ENCODE results near the gene RPF1. TPM values are rescaled to one million over a fixed set of nuclear protein-coding genes. Genes with fewer than 3 reads are reported as not detected.

Gene RPF1
- total RNA-seq, 2 donors from 2014 or later: 31.6 to 34.0 TPM

- Histone ChIP-seq H3K27me3 (ENCODE audit: control insufficient read depth, insufficient read depth, low read length, poor library complexity, severe bottlenecking) (no peaks in the 10 kb centered on the region), H3K9ac (ENCODE audit: extremely low read depth, low read length, poor library complexity, severe bottlenecking) (no peak overlapping the region), H3K9me3 (ENCODE audit: control insufficient read depth, low read length) (no peaks in the 10 kb centered on the region), H3K4me3 (ENCODE audit: low read length) (no peak overlapping the region), H3K36me3 (ENCODE audit: control insufficient read depth, insufficient read depth, low read length) (peaks cover 98% of the 10 kb centered on the region), H3K4me1 (ENCODE audit: control insufficient read depth, insufficient read depth, low read length) (no peaks in the 10 kb centered on the region), H3K27ac (ENCODE audit: low read depth, low read length) (no peak overlapping the region)
- no peak for DNase-seq
- Mint-ChIP-seq H3K27ac (no peak overlapping the region), H3K27me3 (ENCODE audit: insufficient read depth) (no peaks in the 10 kb centered on the region), H3K4me1 (no peaks in the 10 kb centered on the region), H3K9me3 (no peaks in the 10 kb centered on the region), H3K4me3 (no peak overlapping the region), H3K36me3 (ENCODE audit: low read depth) (peaks cover 63% of the 10 kb centered on the region)
- TF ChIP-seq CTCF (conservative IDR thresholded peaks at IDR 0.05): no peak
- 97 to 100% methylated on average over 2 to 3 of the region's 3 CpGs for WGBS, 2 experiments (ENCODE audit: insufficient coverage in 1 of 2, insufficient read length in 1 of 2)
Measured at GRCh38 chr1:84496498-84496897, 17.4 kb downstream of the RPF1 start.

GRCh38 chr1:84497631-84498275 lies 18.7 kb downstream of the RPF1 start:
- H3K4me1 ChIP-seq (ENCODE audit: control insufficient read depth, insufficient read depth, low read length): no peaks in the 10 kb centered on the region
- Mint-ChIP-seq H3K27ac (no peak overlapping the region), H3K4me1 (no peaks in the 10 kb centered on the region), H3K27me3 (ENCODE audit: insufficient read depth) (no peaks in the 10 kb centered on the region), H3K4me3 (no peak overlapping the region), H3K9me3 (no peaks in the 10 kb centered on the region), H3K36me3 (ENCODE audit: low read depth) (peaks cover 59% of the 10 kb centered on the region)
- H3K4me3 ChIP-seq (ENCODE audit: low read length): no peak overlapping the region
- H3K27me3 ChIP-seq (ENCODE audit: control insufficient read depth, insufficient read depth, low read length, poor library complexity, severe bottlenecking): no peaks in the 10 kb centered on the region
- no peak for TF ChIP-seq CTCF (conservative IDR thresholded peaks at IDR 0.05)
- peaks cover 89% of the 10 kb centered on the region for H3K36me3 ChIP-seq (ENCODE audit: control insufficient read depth, insufficient read depth, low read length)
- DNase-seq: no peak
- 97 to 100% methylated on average over 1 to 2 of the region's 2 CpGs for WGBS, 2 experiments (ENCODE audit: insufficient coverage in 1 of 2, insufficient read length in 1 of 2)
- H3K27ac ChIP-seq (ENCODE audit: low read depth, low read length): no peak overlapping the region
- no peak overlapping the region for H3K9ac ChIP-seq (ENCODE audit: extremely low read depth, low read length, poor library complexity, severe bottlenecking)
- no peaks in the 10 kb centered on the region for H3K9me3 ChIP-seq (ENCODE audit: control insufficient read depth, low read length)

- no peak for TF ChIP-seq CTCF (conservative IDR thresholded peaks at IDR 0.05)
- H3K36me3 Mint-ChIP-seq (ENCODE audit: low read depth): peaks cover 32% of the 10 kb centered on the region
- WGBS, 2 experiments (ENCODE audit: insufficient coverage in 1 of 2, insufficient read length in 1 of 2): 96 to 100% methylated on average over 4 to 5 of the region's 5 CpGs
Measured at GRCh38 chr1:84502927-84503326, 23.9 kb downstream of the RPF1 start.

More at GRCh38 chr1:84502927-84503326, 23.9 kb downstream of the RPF1 start:
- Histone ChIP-seq H3K27me3 (ENCODE audit: control insufficient read depth, insufficient read depth, low read length, poor library complexity, severe bottlenecking) (no peaks in the 10 kb centered on the region), H3K9me3 (ENCODE audit: control insufficient read depth, low read length) (no peaks in the 10 kb centered on the region), H3K4me3 (ENCODE audit: low read length) (peak overlapping the region; percentile 100), H3K4me1 (ENCODE audit: control insufficient read depth, insufficient read depth, low read length) (no peaks in the 10 kb centered on the region), H3K27ac (ENCODE audit: low read depth, low read length) (peak overlapping the region; percentile 64), H3K36me3 (ENCODE audit: control insufficient read depth, insufficient read depth, low read length) (peaks cover 48% of the 10 kb centered on the region), H3K9ac (ENCODE audit: extremely low read depth, low read length, poor library complexity, severe bottlenecking) (no peak overlapping the region)
- Mint-ChIP-seq H3K9me3 (no peaks in the 10 kb centered on the region), H3K4me3 (no peak overlapping the region), H3K27me3 (ENCODE audit: insufficient read depth) (no peaks in the 10 kb centered on the region), H3K4me1 (peaks cover 18% of the 10 kb centered on the region), H3K27ac (no peak overlapping the region)
- no peak for DNase-seq

All from endodermal cell (in vitro differentiated cells).